Vagina (tissue), 2 donors: ENCODE measurements around the gene NHLH2. TPM values are rescaled to one million over a fixed set of nuclear protein-coding genes. Genes with fewer than 3 reads are reported as not detected.

ENCODE experiments used
- DNase-seq, 2 donors: peaks; one replicate each; pipeline ENCODE4 v3.0.0-alpha.2; 2017; ENCODE audit errors: extremely low spot score in 2 of 2
- H3K27ac ChIP-seq: fragments of 200-600 bp; sonication (generic); one replicate; pipeline ENCODE4 v1.5.1; 2019
- H3K27me3 ChIP-seq: fragments of 200-600 bp; sonication (generic); one replicate; pipeline ENCODE4 v1.5.1; 2019
- H3K36me3 ChIP-seq, 2 donors: fragments of 200-600 bp; sonication (generic); one replicate each; pipeline ENCODE4 v1.5.1; 2017 to 2019
- H3K4me1 ChIP-seq: fragments of 200-600 bp; sonication (generic); one replicate; pipeline ENCODE4 v1.5.1; 2019
- H3K4me3 ChIP-seq, 2 donors: fragments of 200-600 bp; sonication (generic); 1 replicate in 1 of 2; 2 replicates in 1 of 2; pipeline ENCODE4 v1.5.1; 2016 to 2019
- H3K9me3 ChIP-seq: fragments of 200-600 bp; sonication (generic); one replicate; pipeline ENCODE4 v1.5.1; 2019
- POLR2A ChIP-seq, 2 donors: fragments of 450-650 bp; IDR thresholded peaks; one replicate each; pipeline ENCODE4 v1.6.1; 2017; ENCODE audit warnings: antibody characterized with exemption in 2 of 2, mild to moderate bottlenecking in 2 of 2, moderate library complexity in 2 of 2
- POLR2AphosphoS5 ChIP-seq, 2 donors: sonication (generic); formaldehyde crosslinking; IDR thresholded peaks; one replicate each; pipeline ENCODE4 v1.9.0; 2017; ENCODE audit warnings: antibody characterized with exemption in 2 of 2, mild to moderate bottlenecking in 2 of 2, low read depth in 1 of 2; ENCODE audit not compliant: insufficient read depth in 1 of 2
- intact Hi-C: fragments of 100-400 bp; cut with DNase I; formaldehyde crosslinking; loops from one replicate; pipeline ENCODE4 v1.15.1; 2023
- total RNA-seq: library from RNA; depleted of rRNA; stranded (reverse); fragments of >200 nt; gene quantifications from one replicate; pipeline ENCODE4 v1.2.3, GENCODE V29; 2016
- TF ChIP-seq, protein P1 (sequence below), 3 experiments: fragments of 450-650 bp in 2 of 3; fragments of 200-600 bp in 1 of 3; sonication (generic) in 1 of 3; IDR thresholded peaks; one replicate each; pipeline ENCODE4 v1.5.1; 2017 to 2019; ENCODE audit warnings: antibody characterized with exemption in 3 of 3, mild to moderate bottlenecking in 2 of 3, moderate library complexity in 2 of 3

The NHLH2 gene
- total RNA-seq, 1 donor from 2014 or later: 0.25 TPM

DNA sequence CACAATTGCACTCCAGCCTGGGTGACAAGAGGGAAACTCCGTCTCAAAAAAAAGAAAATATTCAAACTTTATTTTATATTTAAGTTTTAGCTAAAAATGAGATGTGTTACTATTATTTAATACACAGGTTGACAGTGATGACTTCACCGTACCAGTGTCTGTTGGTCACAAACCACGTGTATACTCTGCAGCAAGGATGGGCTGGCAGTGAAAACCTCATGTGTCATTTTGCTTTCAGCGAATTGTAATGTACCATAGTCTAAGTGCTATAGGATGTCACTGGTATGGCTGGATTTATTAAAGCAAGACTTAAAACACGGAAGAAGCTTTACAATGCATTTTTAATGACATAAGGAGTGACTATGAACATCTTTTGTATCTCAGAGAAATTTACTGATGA, 28.1 kb upstream of the NHLH2 start:
- intact Hi-C loops: no loop called here

DNA sequence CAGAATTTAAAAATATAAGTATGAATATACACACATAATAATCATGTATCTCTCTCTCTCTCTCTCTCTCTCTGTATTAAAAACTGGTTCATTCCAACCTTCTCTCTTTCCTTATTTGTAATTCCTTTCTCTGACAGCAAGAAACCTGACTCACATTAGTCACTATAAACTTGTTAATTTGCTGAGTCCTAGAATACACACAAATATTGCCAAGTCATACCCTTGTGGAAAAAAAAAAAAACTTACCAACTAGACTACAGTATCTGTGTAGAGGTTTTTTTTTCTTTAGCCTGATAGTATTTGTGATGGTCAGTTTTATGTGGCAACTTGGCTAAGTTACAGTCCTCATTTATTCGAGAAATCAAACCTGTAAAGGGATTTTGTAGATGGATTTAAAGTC, 26.3 kb upstream of the NHLH2 start:
- intact Hi-C loops: no loop called here
- Histone ChIP-seq H3K4me1 (no peaks in the 10 kb centered on the region), H3K27ac (no peak overlapping the region), H3K36me3 (no peaks in the 10 kb centered on the region), H3K9me3 (no peaks in the 10 kb centered on the region), H3K4me3 (no peak overlapping the region), H3K27me3 (no peaks in the 10 kb centered on the region)
- no peak for DNase-seq
- TF ChIP-seq POLR2A (IDR thresholded peaks at IDR 0.05) (no peak), POLR2AphosphoS5 (IDR thresholded peaks at IDR 0.05; ENCODE audit: insufficient read depth in 1 of 2, low read depth in 1 of 2) (no peak)
- TF ChIP-seq, protein P1, sequence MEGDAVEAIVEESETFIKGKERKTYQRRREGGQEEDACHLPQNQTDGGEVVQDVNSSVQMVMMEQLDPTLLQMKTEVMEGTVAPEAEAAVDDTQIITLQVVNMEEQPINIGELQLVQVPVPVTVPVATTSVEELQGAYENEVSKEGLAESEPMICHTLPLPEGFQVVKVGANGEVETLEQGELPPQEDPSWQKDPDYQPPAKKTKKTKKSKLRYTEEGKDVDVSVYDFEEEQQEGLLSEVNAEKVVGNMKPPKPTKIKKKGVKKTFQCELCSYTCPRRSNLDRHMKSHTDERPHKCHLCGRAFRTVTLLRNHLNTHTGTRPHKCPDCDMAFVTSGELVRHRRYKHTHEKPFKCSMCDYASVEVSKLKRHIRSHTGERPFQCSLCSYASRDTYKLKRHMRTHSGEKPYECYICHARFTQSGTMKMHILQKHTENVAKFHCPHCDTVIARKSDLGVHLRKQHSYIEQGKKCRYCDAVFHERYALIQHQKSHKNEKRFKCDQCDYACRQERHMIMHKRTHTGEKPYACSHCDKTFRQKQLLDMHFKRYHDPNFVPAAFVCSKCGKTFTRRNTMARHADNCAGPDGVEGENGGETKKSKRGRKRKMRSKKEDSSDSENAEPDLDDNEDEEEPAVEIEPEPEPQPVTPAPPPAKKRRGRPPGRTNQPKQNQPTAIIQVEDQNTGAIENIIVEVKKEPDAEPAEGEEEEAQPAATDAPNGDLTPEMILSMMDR (IDR thresholded peaks at IDR 0.05): no peak

More for the DNA sequence above, 28.1 kb upstream of the NHLH2 start:
- Histone ChIP-seq H3K4me3 (no peak overlapping the region), H3K4me1 (no peaks in the 10 kb centered on the region), H3K36me3 (no peaks in the 10 kb centered on the region), H3K27me3 (no peaks in the 10 kb centered on the region), H3K9me3 (no peaks in the 10 kb centered on the region), H3K27ac (no peak overlapping the region)
- no peak for DNase-seq
- no peak for TF ChIP-seq POLR2A (IDR thresholded peaks at IDR 0.05)
- TF ChIP-seq, protein P1 (IDR thresholded peaks at IDR 0.05): no peak
- no peak for TF ChIP-seq POLR2AphosphoS5 (IDR thresholded peaks at IDR 0.05; ENCODE audit: insufficient read depth in 1 of 2, low read depth in 1 of 2)

DNA sequence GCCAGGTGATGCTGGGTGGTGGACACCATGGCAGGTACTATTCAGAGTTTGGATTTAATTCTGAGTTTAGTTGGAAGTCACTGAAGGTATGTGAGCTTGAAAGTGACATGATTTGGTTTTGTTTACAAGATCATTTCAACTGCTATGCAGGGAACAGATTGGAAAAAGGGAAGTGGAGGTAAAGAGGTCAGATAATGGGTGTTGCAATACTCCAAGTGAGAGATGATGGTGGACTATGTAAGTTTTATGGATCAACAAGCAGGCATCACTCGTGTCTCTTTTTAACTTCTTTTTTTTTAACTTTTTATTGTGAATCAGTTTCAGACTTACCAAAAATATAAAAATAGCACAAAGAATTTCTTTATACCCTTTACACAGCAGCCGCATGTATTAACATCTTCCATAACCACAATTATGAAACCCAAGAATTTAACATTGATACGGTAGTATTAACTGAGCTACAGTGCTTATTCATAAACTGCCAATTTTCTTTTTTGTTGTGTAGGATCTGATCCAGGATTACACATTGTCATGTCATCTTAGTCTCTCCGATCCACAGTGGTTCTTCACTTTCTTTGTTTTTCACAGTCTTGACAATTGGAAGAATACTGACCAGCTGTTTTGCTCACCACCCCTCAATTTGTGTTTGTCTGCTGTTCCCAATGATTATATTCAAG, 24.9 kb upstream of the NHLH2 start:
- DNase-seq: no peak
- no peaks in the 10 kb centered on the region for H3K27me3 ChIP-seq
- no peaks in the 10 kb centered on the region for H3K4me1 ChIP-seq
- no peak overlapping the region for H3K27ac ChIP-seq
- H3K36me3 ChIP-seq: no peaks in the 10 kb centered on the region
- intact Hi-C loops: no loop called here
- H3K4me3 ChIP-seq: no peak overlapping the region
- TF ChIP-seq POLR2AphosphoS5 (IDR thresholded peaks at IDR 0.05; ENCODE audit: insufficient read depth in 1 of 2, low read depth in 1 of 2) (no peak), POLR2A (IDR thresholded peaks at IDR 0.05) (no peak)
- TF ChIP-seq, protein P1 (IDR thresholded peaks at IDR 0.05): no peak
- no peaks in the 10 kb centered on the region for H3K9me3 ChIP-seq

DNA sequence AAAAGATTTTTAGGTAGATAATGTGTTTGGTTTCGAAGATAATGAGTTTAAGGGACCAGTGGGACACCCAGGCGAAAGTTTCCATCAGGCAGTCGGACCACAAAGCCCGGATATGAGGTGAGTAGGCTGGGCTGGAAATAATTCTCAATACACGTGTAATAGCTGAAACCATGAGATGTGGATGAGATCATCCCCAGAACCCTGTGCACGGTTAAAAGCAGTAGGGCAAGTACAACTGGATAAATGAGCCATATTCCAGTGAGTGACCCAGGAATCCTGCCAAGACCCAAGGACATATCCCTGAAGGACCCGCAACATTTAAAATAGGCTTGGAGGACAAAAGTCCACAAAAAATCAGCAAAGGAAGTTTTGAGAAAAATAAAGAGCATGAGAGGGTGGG, 21.5 kb upstream of the NHLH2 start:
- TF ChIP-seq, protein P1 (IDR thresholded peaks at IDR 0.05): no peak
- TF ChIP-seq POLR2AphosphoS5 (IDR thresholded peaks at IDR 0.05; ENCODE audit: insufficient read depth in 1 of 2, low read depth in 1 of 2) (no peak), POLR2A (IDR thresholded peaks at IDR 0.05) (no peak)
- Histone ChIP-seq H3K36me3 (no peaks in the 10 kb centered on the region), H3K27ac (no peak overlapping the region), H3K4me1 (no peaks in the 10 kb centered on the region), H3K9me3 (no peaks in the 10 kb centered on the region), H3K4me3 (no peak overlapping the region), H3K27me3 (no peaks in the 10 kb centered on the region)
- DNase-seq: no peak
- intact Hi-C loops: no loop called here

DNA sequence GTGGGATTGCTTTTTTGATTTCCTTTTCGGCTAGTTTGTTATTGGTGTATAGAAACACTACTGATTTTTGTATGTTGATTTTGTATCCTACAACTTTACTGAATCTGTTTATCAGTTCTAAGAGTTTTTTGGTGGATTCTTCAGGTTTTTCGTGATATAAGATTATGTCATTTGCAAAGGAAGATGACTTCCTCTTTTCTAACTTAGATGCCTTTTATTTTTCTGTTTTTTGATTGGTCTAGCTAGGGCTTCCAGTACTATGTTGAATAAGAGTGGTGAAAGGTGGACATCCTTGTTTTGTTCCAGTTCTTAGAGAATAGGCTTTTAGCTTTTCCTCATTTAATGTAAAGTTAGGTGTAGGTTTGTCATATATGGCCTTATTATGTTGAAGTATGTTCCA, 13.1 kb upstream of the NHLH2 start:
- no peak for DNase-seq
- H3K27ac ChIP-seq: no peak overlapping the region
- no peak for TF ChIP-seq POLR2A (IDR thresholded peaks at IDR 0.05)
- TF ChIP-seq, protein P1 (IDR thresholded peaks at IDR 0.05): no peak
- TF ChIP-seq POLR2AphosphoS5 (IDR thresholded peaks at IDR 0.05; ENCODE audit: insufficient read depth in 1 of 2, low read depth in 1 of 2): no peak
- H3K4me3 ChIP-seq: no peak overlapping the region
- H3K4me1 ChIP-seq: no peaks in the 10 kb centered on the region
- intact Hi-C loops: no loop called here
- H3K36me3 ChIP-seq: no peaks in the 10 kb centered on the region
- no peaks in the 10 kb centered on the region for H3K27me3 ChIP-seq
- no peaks in the 10 kb centered on the region for H3K9me3 ChIP-seq
